Midbrain (tissue), 1 donor: Measurements from ENCODE around the gene SLC2A8.
A peak's percentile ranks its signal among the peaks of the same experiment; 100 is the strongest.

Source experiments
- DNase-seq: peaks from one replicate; lab custom pipeline; 2025; lab: John Stamatoyannopoulos, UW

SLC2A8 gene

DNA sequence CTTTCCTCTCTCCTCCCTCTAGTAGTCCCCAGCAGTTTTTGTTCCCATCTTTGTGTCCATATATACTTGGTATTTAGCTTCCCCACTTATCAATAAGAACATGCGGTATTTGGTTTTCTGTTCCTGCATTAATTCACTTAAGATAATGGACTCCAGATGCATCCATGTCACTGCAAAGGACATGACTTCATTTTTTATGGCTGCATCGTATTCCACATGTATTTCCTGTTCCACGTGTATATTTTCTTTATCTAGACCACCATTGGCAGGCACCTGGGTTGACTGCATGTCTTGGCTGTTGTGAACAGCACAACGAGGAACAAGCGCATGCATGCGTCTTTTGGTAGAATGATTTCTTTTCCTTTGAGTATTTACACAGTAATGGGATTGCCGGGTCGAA, 33.4 kb downstream of the SLC2A8 start:
- no peak for DNase-seq

DNA sequence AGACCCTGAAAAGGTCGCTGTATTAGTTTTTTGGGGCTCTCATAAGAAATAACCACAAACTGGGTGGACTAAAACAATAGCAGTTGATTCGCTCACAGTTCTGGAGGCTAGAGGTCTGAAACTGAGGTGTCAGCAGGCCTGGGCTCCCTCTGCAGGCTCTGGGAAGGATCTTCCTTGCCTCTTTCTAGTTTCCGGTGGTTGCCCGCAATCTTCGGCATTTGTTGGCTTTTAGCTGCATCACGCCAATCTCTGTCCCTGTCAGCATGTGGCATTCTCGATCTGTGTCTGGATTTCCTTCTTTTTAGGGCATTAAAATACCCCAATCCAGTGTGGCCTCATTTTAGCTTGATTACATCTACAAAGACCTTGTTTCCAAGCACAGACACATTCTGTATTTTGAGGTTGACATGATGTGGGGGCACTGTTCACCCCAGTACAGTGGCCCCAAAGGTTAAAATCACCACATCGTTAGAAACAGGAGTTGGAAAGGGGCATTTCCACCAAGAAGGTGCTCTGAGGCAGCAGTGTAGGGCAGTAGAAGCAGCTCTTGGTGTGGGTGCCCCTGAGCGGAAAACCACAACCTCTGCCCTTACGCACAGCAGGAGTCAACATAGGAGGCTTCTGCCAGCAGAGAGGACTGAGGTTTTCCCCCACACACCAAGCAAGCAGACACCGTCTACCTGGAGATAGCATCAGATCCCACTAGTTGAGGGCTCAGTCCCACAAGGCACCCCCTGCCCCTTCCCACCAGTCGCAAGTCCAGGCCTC, 40.7 kb downstream of the SLC2A8 start:
- no peak for DNase-seq

DNA sequence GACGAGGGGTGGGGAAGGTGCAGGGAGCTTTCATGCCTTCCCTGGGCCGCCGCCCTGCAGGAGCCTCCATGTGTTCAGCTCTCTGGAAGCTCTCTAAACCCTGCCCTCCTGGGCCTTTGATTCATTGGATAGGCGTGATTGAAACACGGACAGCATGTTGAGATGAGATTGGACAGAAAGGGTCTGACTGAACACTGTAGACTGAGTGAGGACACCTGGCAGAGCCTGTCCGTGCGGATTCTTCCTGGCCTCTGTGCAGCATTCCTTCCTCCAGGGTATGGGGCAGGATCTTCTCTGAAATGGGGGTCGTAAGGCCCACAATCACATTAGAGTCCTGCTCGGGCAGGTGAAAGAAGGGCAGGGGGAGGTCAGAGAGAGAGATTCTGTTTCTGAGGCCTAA, 41.4 kb downstream of the SLC2A8 start:
- no peak for DNase-seq

DNA sequence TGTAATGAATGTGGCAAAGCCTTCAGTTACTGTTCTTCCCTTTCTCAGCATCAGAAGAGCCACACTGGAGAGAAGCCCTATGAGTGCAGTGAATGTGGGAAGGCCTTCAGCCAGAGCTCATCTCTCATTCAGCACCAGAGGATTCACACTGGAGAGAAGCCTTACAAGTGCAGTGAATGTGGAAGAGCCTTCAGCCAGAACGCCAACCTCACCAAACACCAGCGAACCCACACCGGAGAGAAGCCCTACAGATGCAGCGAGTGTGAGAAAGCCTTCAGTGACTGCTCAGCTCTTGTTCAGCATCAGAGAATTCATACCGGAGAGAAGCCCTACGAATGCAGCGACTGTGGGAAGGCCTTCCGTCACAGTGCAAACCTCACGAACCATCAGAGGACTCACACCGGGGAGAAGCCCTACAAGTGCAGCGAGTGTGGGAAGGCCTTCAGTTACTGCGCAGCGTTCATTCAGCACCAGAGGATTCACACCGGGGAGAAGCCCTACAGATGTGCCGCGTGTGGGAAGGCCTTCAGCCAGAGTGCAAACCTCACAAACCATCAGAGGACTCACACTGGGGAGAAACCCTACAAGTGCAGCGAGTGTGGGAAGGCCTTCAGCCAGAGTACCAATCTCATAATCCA, 47.4 kb downstream of the SLC2A8 start:
- no peak for DNase-seq

DNA sequence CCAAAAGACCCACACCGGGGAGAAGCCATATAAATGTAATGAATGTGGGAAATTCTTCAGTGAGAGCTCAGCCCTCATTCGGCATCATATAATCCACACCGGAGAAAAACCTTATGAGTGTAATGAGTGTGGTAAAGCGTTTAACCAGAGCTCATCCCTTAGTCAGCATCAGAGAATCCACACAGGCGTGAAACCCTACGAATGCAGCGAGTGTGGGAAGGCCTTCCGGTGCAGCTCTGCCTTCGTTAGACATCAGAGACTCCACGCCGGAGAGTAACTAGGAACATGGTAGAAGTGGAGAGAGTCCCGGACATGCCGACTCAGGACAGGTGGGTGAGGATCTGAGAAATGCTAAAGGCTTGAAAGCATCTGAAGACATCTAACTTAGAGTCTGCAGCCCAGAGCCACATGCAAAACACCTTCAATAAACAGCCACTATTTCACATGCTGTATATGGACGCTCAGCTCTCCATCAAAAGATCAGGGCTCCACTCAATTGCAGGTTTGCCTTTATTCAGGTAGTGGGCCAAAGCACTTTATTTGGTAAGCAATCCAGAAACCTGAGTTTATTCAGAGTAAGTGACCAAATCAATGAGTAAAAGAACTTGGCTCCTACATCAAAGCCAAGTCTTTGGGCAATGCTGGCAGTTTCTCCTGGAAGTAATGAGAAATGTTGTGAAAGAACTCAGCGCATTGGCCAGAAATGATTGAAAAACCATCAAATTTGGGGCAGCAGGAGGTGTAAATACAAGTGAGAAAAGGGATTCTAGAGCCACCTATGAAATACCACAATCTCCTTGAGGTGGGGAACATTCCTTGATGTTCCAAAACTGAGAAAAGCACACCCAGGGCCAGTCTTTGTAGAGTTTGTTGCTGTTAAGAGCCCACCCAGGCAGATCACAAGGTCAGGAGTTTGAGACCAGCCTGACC, 48.2 kb downstream of the SLC2A8 start:
- DNase-seq, result no peak

DNA sequence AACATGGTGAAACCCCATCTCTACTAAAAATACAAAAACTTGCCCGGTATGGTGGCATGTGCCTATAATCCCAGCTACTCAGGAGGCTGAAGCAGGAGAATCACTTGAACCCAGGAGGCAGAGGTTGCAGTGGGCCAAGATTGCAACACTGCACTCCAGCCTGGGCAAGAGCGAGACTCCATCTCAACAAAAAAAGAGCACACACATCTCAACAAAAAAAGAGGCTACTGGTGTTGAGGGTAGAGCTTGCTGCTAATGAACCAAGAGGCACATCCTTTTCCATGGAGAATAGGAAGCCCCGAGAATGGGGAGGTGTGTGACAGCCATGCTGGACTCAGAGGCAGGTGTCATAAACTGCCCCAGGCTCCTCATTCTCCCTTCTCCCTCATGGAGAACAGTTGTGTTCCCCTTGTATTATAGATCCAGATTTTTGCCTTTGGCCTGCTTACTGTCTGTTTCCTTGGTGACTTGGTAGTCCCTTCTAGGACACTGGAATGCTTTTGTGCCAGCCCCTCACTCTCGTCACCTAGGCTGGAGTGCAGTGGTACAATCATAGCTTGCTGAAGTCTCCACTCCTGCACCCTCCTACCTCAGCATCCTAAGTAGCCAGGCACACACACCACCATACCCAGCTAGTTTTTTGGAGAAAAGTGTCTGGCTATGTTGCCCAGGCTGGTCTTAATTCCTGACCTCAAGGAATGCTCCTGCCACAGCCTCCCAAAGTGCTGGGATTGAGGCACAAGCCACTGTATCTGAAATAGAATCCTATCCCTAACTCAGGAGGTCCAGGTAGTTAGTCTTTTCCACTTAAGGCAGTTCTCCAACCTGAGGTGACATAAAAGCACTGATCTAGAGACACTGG, 49.1 kb downstream of the SLC2A8 start:
- no peak for DNase-seq

DNA sequence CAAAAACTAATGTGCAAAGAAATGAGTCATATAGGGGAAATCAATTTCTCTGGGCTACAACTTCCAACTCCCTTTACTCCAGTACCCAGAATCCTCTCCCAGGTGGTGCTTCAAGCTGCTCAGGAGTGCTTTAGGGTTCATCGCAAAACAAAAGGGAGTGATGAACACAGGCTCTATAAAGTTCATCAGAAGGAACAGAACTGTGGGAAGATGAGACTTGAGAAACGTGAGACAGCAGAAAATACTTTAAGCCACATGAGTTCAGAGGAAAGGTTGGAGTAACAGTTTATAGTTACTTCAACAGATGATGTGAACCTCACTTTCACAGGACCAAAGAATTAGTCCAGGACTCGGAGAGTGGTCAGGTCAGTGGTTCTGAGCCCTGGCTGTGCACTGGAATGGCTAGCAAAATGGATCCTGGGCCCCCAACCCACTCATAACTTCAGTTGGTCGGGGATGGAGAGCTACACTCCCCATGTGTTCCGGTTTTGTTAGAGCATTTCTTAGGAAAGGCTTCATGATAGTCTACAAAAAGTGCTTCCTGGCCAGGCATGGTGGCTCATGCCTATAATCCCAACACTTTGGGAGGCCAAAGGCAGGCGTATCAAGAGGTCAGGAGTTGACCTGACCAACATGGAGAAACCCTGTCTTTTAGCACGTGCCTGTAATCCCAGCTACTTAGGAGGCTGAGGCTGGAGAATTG, 49.9 kb downstream of the SLC2A8 start:
- DNase-seq, result no peak

DNA sequence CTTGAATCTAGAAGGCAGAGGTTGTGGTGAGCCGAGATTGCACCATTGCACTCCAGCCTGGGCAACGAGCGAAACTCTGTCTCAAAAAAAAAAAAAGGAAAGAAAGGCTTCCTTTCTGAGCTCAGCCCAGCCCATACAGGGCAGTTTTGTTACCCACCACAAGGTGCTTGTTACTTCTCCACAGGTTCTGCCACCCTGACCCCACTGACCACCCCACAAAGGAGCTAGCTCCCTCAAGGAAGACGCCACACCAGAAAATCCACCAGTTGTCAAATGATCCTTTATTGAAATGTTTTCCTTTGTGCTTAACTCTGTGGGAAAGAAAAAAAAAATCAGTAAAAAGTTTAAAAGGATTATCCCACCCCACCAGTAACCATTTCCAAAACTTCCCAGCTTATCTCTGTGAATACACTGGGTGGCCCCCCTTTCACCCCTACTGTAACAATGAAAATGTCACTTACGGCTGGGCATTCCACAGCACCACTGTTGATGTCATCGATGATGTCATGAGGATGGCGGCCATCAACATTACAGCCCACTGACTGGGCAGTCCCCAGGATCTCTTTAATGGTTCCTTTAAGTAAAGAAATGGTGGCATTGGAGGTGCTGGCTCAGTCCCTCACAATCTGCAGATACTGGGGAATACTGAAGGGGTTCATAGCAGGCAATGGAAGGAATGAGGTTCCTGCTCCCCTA, 50.6 kb downstream of the SLC2A8 start:
- DNase-seq, result no peak

DNA sequence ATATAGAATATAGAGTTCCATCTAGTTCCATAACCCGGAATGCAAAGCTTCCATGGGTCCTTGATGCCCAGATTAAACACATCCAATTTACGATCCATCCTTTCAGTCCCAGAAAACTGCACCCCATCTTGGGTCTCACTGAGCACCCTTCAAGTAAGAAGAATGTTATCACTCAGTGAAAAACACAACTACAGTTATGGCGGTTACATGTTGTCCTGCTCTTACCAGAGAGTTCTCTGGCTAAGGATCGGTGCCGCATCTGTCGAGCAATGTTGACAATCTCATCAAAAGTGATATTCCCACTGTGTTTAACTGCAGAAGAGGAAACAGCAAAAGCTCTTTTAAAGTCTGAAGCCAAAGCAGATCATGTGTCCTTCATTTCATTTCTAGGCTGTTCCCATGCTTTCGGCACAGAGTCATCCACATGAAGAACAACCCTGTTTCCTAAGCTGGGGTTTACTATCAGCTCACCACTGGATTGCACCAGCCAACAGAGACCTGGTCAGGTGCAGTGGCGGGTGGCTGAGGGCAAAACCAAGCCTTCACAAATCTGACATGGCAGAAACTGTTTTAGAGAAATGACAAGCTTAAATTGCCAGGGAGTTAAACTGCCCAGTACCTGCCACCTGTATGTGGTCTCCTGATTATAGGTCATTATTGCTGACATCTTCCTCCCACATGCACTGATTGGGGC, 51.3 kb downstream of the SLC2A8 start:
- no peak for DNase-seq

DNA sequence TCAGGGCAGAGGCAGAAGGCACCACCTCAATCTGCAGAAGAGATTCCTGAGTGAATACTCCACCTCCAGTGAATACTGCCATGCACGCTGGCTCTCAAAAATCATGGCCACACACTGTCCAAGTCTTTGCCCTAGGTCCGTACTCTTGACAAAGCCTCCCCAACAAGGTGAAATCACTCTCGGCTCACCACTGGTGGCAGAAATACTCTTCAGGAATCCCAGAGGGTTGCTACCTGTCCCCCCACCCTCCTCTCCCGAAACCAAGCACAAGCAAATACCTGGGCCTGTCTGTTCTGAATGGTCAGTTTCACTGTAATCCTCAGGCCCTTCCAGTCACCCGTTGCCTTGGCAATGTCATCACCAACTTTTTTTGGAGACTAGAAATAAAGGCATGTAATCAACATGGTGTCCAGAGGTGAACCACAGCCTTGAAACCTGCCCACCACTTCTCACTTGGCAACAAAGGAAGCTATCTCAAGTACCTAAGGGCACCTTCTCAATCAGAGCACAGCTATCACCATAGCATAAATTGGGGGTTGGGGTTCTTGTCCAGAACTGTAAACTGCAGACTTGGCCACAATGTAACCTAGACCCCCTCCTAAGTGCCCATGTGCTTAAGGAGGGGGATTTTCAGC, 52.5 kb downstream of the SLC2A8 start:
- DNase-seq, result no peak

DNA sequence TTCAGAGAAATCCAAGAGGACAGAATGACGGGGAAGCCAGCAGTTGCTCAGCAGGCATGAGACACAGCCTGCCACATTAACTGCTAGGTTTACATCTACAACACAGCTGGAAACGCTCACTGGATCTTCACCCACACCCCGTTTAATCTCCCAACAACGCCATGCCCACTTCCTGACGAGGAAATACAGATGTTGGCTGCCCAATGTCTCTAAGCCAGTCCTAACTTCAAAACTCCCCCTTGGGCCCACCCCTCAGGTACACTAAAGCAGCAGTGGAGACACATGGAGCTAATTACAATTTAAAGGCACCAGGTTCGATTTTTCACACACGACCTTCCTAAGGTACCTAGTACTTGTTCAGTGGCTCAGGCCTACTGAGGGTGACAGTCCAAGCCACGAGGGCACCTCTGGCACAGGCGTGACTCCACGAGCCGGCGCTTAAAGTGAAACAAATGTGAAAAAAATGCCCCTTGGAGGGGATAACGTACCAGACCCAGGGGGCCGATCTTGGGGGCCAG, 53.3 kb downstream of the SLC2A8 start:
- DNase-seq, result no peak

DNA sequence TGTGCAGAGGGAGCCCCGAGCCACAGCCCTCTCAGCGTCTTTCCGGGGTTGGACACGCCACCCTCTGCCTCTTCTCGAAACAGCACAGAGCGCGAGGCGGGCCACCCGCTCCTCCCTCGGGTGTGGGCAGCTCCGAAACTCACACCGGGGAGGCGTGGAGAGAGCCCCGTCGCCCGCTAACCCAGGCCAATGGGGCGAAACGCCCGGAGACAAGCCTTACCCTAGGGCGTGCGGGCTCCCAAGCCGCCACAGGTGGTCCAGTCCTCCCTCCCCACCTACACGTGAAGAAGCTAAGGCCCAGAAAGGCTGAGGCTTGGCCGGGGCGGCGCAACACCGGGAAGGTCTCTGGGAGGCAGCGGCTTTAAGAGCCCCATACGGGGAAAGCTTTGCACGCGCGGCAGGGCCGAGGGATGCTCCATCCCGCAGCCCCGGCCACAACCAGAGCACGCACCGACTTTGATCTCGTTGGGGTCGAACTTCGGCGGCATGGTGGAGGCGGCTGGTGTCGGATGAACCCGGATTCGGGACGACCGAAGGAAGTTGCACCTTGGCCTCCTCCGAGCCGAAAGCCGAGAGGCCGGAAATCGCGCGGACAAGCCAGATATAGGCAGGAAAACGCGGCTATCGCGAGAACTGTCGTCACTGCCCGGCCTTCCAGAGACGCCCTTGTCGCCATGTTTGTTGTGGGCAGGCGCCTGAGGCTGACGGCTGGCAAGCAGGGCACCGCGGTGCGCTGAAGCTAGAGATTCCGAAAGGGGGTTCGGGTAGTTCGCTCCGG, 54.0 kb downstream of the SLC2A8 start, which contains the start of the genes LRSAM1 and RPL12:
Gene LRSAM1, plus strand, starts transcription at position 681 of the 778 bp plus-strand sequence. CDS start 3,018 bp downstream, outside the sequence.
Gene RPL12, minus strand, starts transcription at position 577 of the 778 bp plus-strand sequence. Its CDS starts 89 bp downstream, at position 488.
- peak; percentile 95 for DNase-seq

DNA sequence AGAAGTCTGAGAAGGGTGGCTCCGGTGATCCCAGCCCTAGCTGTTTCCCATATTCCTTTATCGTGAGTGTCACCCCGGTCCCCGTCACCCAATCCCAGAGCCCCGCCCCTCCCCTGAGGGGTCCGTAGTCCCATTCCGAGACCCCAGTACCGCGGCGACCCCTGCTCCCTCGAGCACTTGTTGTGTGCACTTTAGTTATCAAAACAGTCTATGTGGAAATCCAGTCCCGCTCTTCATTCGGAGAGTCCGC, 54.6 kb downstream of the SLC2A8 start:
- DNase-seq, result peak; percentile 58

DNA sequence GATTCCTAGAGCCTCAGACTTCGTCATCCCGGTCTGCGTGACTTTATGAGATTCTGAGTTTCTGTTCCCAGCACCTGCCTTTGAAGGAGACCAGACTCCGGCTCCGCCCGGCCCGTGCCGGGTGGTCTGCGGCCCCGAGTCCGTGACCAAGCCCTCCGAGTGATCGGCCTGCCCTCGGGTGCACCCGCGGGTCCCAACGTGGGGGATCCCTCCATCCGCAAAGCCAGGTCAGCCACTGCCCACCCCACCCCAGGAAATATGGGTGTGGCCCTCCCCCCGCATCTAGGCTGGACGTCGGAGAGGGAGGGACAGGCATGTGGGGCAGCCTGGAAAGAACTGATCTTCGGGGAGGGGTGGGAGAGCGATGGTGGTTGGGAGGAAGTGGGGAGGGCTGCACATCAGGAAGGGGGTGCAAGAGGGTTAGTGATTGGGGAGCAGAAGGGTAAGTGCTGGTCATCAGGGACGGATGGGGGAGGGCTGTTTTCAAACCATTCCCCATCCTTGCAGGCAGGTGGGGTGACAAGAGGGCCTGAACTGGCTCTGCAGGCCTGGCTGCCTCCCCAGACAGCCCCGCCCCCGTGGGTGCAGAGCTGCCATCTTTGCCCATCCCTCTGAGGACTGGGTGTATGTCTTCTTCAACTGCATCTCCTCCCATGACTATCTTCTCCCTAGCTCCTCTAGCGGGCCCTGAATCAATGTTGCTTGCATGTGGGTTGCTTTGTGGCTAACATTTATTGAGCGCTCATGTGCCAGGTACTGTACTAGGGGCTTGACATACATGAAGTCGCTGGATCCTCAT, 55.1 kb downstream of the SLC2A8 start:
- DNase-seq, result no peak

DNA sequence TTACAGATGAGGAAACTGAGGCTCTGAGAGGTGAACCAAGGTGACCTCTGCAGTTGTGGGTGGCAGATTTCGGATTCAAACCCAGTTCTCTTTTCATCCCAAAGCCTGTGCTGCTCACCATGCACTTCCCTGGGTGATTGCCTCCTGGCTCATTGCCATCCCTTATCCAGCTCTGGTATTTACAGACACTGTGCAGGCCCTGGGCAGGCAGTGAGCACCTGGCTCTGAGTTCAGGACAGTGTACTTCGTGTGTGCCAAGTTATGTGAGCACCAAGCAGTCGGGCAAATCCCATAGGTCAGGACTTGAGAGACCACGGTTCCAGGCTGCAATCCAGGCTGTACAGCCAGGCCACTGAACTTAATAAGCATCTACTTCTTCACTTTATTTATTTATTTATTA, 55.7 kb downstream of the SLC2A8 start:
- no peak for DNase-seq

DNA sequence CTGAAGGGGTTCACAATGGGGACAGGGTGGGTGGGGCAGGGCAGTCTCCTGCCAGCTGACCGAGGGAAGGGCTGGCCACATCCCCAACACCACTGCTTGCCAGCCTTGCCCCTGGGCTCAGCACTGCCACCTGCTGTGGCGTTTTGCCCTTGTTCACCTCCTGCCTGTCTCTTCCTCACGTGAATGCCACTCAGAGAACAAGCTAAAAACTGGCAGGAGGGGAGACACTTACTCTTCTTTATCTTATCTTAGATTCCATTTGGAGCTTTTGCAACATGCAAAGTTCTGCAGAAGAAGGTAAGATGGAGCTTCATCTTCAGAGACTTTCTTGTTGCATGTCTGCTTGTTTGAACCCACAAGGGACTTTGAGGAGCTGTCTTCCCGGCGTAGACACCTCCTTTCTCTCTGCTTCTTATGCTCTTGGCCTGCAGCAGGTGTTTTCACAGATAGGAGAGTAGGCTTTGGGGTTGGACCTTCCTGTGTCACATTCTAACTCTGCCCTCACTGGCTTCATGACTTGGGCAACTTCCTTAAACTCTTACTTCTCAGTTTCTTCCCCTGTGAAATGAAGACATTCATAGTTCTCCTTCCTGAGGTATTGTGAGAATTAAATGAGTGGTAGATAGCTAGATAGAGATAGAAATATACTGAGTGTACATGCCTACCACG, 58.5 kb downstream of the SLC2A8 start:
- DNase-seq, result no peak
